Lower lobe of right lung (tissue), 2 donors: ENCODE results near the gene KCNE4. TPM values are rescaled to one million over a fixed set of nuclear protein-coding genes. Genes with fewer than 3 reads are reported as not detected.

Experiments
- ATAC-seq, 2 donors: fragments of 200-7000 bp; cut with Tn5 transposase; one replicate each; pipeline ENCODE4 v1.9.1; 2020 to 2022; ENCODE audit warnings: mild to moderate bottlenecking in 2 of 2, moderate library complexity in 2 of 2
- DNase-seq: peaks from one replicate; pipeline ENCODE4 v3.0.0-alpha.2; 2020
- H3K27ac ChIP-seq: fragments of 200-600 bp; one replicate; pipeline ENCODE4 v1.8.0; 2022
- H3K27me3 ChIP-seq: fragments of 200-600 bp; one replicate; pipeline ENCODE4 v1.8.0; 2022; ENCODE audit warnings: low read depth
- H3K36me3 ChIP-seq: fragments of 200-600 bp; one replicate; pipeline ENCODE4 v1.8.0; 2022; ENCODE audit warnings: mild to moderate bottlenecking
- H3K4me1 ChIP-seq: fragments of 200-600 bp; one replicate; pipeline ENCODE4 v1.8.0; 2022
- H3K4me3 ChIP-seq: fragments of 200-600 bp; one replicate; pipeline ENCODE4 v1.8.0; 2022; ENCODE audit warnings: mild to moderate bottlenecking
- H3K9me3 ChIP-seq: fragments of 200-600 bp; one replicate; pipeline ENCODE4 v1.8.0; 2022
- CTCF ChIP-seq: fragments of 200-600 bp; IDR thresholded peaks from one replicate; pipeline ENCODE4 v1.8.0; 2022; ENCODE audit warnings: antibody characterized with exemption, mild to moderate bottlenecking
- intact Hi-C: fragments of 100-400 bp; cut with DNase I; formaldehyde crosslinking; loops from one replicate; pipeline ENCODE4 v1.11.0; 2022
- total RNA-seq: library from RNA; stranded (reverse); fragmentation: NEBNext Ultra II Directional; extraction: Animal tissue kit (Norgen Biotek cat#: 25700); gene quantifications from one replicate; pipeline ENCODE4 v1.2.1, GENCODE V29; 2021
- donor health status: DM: no; HTN: yes; CAD: no; lungs with severe emphysema.

The KCNE4 gene
- total RNA-seq, 1 donor from 2014 or later: 1.2 TPM

- intact Hi-C loops: no loop called here
- no peak overlapping the region for H3K27ac ChIP-seq
- DNase-seq: no peak
- H3K4me3 ChIP-seq: no peak overlapping the region
- no peaks in the 10 kb centered on the region for H3K36me3 ChIP-seq
- no peaks in the 10 kb centered on the region for H3K9me3 ChIP-seq
- no peaks in the 10 kb centered on the region for H3K4me1 ChIP-seq
- ATAC-seq: no peak
- no peaks in the 10 kb centered on the region for H3K27me3 ChIP-seq
- no peak for TF ChIP-seq CTCF
These were observed 6.9 kb upstream of the KCNE4 start for GRCh38 chr2:223044916-223045700.

- H3K4me3 ChIP-seq: no peak overlapping the region
- peak in 1 of 2 donors; percentile 30 for ATAC-seq
- intact Hi-C loops: no loop called here
- no peak overlapping the region for H3K27ac ChIP-seq
- no peaks in the 10 kb centered on the region for H3K4me1 ChIP-seq
- TF ChIP-seq CTCF: no peak
- H3K27me3 ChIP-seq: no peaks in the 10 kb centered on the region
- DNase-seq: no peak
- no peaks in the 10 kb centered on the region for H3K36me3 ChIP-seq
- no peaks in the 10 kb centered on the region for H3K9me3 ChIP-seq
These were observed 5.4 kb upstream of the KCNE4 start for GRCh38 chr2:223046470-223047040.

- intact Hi-C loops: no loop called here
- Histone ChIP-seq H3K4me1 (no peaks in the 10 kb centered on the region), H3K36me3 (no peaks in the 10 kb centered on the region), H3K27ac (no peak overlapping the region), H3K27me3 (no peaks in the 10 kb centered on the region), H3K9me3 (no peaks in the 10 kb centered on the region), H3K4me3 (no peak overlapping the region)
- DNase-seq: no peak
- ATAC-seq: peak; percentile 29 to 37
- no peak for TF ChIP-seq CTCF
These were observed 4.7 kb upstream of the KCNE4 start for GRCh38 chr2:223047260-223047761.

GRCh38 chr2:223048519-223048918 is 3.5 kb upstream of the KCNE4 start:
- H3K36me3 ChIP-seq: no peaks in the 10 kb centered on the region
- intact Hi-C loops: no loop called here

GRCh38 chr2:223049356-223049755 is 2.6 kb upstream of the KCNE4 start:
- Histone ChIP-seq H3K9me3 (no peaks in the 10 kb centered on the region), H3K36me3 (no peaks in the 10 kb centered on the region), H3K27ac (no peak overlapping the region), H3K27me3 (no peaks in the 10 kb centered on the region), H3K4me3 (no peak overlapping the region), H3K4me1 (no peaks in the 10 kb centered on the region)
- TF ChIP-seq CTCF: no peak
- DNase-seq (no peak), ATAC-seq (no peak)
- intact Hi-C loops: no loop called here

More at GRCh38 chr2:223048519-223048918, 3.5 kb upstream of the KCNE4 start:
- TF ChIP-seq CTCF: no peak
- ATAC-seq (no peak), DNase-seq (no peak)
- H3K27ac ChIP-seq: no peak overlapping the region
- no peaks in the 10 kb centered on the region for H3K9me3 ChIP-seq
- H3K27me3 ChIP-seq: no peaks in the 10 kb centered on the region
- H3K4me1 ChIP-seq: no peaks in the 10 kb centered on the region
- no peak overlapping the region for H3K4me3 ChIP-seq
